Posterior cingulate gyrus (tissue), 11 donors: Measurements from ENCODE around the gene KHSRP.

Experiments
- DNase-seq, 10 donors: peaks; one replicate each; pipeline versions ENCODE4 v3.0.0 to v3.0.0-alpha.2; 2020 to 2021; ENCODE audit warnings: mixed read lengths in 3 of 10
- intact Hi-C: fragments of 100-400 bp; cut with DNase I; formaldehyde crosslinking; loops from one replicate; pipeline ENCODE4 v1.15.1; 2023

Gene KHSRP

DNA sequence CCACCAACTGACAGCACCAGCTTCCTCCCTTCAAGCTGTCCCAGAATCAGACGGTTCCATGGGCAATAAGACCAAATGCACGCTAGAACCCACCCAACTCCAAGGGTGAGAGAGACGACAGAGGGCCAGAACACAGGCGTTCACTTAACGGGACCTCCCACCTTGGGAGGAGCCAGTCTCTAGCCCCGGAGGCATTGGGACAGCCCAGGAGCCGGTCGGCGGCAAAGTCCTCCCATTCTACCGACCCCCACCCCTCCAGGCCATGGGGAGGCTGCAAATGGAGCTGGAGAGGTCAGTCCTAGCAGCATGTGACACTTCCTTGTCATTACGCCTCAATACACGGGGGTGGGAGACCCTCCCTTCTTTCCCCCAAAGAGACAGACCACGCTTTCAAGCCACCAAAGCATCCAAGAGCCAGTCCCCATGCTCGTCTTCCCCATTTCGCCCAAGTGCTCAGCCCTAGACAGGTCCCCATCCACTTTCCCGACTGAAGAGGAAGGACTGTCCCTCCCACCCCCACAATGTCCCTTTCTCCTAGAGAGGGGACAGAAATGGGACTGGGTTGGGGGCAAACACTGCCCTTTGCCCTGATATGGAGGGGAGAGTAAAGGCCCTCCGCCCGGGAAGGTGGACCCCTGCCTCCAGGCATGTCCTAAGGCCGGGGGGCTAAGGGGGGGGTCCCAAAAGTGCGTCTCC lies 964 bp downstream of the KHSRP start:
- no peak for DNase-seq
- intact Hi-C loops: loop anchor here (2.0 kb wide), 1 partner anchor 31 kb away; the partner anchor contains the start of gene GTF2F1

DNA sequence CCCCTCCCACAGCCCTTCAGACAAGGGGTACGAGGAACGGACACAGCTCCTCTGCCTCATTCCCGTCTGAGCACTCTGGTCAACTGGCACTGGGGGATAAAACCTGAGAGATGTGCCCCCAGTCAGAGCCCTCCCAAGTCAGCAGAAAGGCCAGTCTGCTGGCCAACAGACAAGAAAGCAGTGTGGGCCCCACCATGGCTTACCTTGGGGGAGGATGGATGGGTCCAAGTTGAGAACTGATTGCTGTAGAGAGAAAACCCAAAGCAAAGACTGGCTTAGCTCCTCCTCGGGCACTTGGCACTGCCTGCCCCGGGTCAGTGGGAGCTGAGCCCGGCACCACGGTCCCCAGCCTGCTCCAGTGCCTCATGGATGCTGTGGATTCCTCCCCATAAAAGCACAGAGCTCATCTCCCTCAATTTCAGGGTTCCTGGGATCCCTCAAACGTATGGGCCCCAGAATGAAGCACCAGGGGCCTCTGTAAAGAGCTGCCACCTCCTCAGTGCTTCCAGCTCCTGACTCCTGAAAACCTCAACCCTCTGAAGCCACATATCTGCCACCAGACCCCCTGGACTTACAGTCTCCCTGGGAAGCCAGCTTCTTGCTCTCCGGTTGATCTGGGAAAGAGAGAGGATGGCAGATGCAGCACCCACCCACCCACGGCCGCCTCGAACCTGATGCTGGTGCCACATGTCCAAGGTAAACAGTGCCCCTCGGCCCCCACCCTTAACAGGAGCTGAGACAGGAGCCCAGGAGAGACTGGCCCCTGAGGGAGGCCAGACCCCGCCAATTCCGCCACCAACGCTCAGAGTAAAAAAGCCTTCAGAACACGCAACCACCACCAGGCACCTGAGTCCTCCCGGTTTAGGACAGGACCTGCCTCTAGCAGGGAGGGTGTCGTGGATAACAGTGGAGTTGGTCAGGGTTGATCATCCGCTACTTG lies 3.3 kb downstream of the KHSRP start:
- intact Hi-C loops: no loop called here
- DNase-seq: peak in 2 of 10 donors; percentile 56 to 79

DNA sequence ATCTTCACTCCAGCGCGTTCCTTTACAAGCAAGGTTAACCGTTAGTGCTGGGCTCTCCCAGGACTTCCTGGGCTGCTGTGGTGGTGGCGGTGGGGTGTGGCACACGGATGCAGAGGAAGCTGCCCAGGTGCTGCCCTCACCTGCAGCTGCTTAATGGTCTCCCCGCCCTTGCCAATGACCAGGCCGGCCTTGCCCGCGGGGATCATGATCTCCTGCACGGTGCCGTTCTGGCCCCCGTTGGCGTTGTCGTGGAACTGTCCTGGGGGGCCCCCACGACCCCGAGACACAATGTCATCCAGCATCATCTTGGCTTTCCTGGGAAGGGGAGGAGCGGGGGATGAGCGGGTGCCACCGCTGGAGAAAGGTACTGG lies 6.1 kb downstream of the KHSRP start:
- intact Hi-C loops: loop anchor here (10.0 kb wide), 1 partner anchor 76 kb away; no protein-coding TSS in a partner anchor
- DNase-seq: no peak

DNA sequence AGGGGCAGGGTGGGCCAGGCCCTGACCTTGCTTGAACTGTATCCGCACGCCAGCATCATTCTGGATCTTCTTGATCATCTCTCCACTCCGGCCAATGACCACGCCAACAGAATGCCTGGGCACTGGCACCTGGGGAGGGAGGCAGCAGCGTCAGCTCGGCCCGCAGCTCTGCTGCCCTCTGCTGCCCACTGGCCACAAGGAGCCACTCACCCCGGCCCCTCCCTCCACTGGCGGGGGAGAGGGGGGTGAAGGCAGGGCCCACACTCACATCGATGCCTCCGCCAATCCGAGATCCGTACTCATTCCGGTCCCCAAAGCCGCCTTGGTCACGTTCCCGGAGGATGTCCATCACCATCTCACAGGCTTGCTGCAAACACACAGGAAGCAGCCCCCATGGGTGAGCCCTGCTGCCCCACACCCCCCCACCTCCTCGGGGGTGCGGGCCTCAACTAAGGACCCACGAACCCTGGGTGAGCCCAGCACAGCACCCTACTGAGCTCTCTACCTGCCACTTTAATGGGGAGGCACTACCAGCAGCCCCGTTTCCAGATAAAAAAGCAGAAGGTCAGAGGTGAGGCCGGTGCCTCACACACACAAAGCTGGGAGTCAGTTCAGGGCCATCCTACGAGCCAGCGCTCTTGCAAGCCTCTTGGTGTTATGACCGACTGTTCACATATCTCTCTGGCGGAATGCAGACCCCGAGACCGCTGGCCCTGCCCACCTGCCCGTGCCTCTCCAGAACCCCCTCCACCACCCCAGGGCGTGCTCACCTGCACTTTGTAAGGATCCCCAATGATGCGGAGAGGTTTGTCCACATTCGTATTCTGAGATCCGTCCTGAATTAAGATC lies 6.7 kb downstream of the KHSRP start:
- peak in 9 of 10 donors; percentile 33 to 95 (median 61) for DNase-seq
- intact Hi-C loops: loop anchor here (10.0 kb wide), 1 partner anchor 77 kb away; no protein-coding TSS in a partner anchor

DNA sequence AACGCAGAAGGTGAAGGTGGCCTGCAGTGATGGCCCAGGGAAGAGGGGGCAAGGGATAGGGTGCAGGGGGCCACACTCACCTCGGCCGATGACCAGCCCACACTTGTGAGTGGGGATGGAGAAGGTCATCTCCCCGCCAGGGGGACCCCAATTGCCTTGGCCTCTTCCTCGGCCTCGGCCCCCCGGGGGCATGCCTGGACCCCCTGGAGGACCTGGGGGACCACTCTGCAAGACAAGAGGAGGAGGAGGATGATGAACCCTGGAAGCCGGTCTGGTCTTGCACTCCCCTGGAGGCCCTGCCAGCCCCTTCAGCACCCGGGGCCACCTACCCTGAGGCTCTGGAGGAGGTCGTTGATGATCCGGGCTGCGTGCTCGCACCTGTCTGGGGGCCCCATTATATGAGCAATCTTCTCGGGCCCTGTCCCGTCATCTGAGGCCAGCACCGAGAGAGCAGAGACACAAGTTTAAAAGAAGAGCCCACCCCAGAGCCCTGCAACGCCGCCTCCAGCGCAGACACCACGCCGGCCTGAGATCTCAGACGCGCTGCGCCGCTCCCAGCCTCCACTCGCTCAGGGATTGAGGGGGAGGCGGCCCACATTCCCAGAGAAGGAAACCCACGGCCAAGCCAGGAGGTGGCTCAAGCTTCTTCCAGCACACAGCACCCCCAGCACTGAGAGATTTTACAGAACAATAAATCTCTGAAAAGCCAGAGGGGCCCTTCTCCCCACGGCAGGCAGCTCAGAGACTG lies 7.8 kb downstream of the KHSRP start:
- DNase-seq: peak in 3 of 10 donors; percentile 44 to 92 (median 85)

DNA sequence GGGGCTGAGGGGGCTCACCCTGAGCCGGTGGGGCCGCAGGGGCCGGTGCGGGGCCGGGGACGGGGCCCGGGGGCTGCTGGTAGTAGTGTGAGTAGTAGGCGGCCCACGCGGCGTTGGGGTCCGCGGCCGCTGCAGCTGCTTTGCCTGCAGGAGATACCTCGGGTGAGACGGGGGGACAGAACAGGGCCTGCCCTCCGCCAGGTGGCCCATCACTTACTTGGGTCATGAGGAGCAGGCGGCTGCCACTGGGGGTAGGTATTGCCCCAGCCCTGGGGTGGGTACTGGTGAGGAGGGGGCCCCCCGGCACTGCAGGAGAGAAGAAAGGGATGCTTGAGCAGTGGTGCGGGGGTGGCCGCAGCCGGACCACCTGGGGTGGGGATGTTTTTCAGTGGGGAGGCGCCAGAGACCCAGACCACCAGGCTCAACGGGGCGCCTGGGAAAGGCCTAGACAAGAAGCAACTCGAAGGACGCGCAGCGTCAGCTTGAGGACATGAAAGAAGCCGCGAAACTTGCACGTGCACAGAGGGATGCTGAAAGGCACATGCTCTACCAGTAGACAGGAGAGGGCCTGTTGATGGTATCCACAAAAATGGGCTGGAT lies 8.9 kb downstream of the KHSRP start:
- intact Hi-C loops: loop anchor here (10.0 kb wide), 1 partner anchor 79 kb away; no protein-coding TSS in a partner anchor

More for the DNA sequence above, 7.8 kb downstream of the KHSRP start:
- intact Hi-C loops: loop anchor here (10.0 kb wide), 1 partner anchor 78 kb away; no protein-coding TSS in a partner anchor

DNA sequence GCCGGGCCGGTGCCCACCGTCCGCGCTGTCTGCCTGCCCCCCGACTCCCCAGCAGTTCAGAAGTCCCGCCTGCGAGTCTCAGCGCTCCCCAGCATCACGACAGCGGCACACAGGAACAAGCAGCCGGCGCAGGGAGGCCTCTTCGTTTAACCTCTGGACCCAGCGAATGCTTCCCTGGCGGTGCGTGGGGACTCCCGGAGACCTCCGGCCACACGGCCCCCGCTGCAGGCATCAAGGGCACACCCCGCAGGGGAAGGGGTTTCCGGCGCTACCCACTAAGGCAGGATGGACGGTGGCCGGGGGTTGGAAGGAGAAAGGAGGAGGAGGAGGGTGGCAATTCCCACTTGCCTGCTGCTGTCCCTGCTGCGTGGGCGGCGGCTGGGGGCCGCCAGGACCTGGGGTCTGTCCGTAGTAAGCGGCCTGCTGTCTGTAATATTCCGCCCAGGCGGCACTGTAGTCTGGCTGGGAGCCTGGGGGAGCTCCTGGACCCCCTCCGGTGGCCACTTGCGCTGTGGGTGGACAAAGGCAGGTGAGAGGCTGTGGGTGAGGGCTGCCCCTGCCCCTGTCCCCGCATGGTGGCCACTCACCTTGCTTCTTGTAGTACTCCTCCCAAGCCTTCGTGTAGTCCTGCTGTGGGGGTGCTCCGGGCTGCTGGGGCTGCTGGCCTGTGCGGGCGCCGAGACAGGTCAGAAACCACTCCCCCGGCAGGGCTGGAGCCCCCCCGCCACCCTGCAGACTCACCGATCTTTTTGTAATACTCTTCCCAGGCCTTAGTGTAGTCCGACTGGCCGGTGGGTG lies 9.6 kb downstream of the KHSRP start:
- DNase-seq: peak in 1 of 10 donors; percentile 67
- intact Hi-C loops: loop anchor here (10.0 kb wide), 1 partner anchor 80 kb away; no protein-coding TSS in a partner anchor

More for the DNA sequence above, 8.9 kb downstream of the KHSRP start:
- DNase-seq: peak in 1 of 10 donors; percentile 68

DNA sequence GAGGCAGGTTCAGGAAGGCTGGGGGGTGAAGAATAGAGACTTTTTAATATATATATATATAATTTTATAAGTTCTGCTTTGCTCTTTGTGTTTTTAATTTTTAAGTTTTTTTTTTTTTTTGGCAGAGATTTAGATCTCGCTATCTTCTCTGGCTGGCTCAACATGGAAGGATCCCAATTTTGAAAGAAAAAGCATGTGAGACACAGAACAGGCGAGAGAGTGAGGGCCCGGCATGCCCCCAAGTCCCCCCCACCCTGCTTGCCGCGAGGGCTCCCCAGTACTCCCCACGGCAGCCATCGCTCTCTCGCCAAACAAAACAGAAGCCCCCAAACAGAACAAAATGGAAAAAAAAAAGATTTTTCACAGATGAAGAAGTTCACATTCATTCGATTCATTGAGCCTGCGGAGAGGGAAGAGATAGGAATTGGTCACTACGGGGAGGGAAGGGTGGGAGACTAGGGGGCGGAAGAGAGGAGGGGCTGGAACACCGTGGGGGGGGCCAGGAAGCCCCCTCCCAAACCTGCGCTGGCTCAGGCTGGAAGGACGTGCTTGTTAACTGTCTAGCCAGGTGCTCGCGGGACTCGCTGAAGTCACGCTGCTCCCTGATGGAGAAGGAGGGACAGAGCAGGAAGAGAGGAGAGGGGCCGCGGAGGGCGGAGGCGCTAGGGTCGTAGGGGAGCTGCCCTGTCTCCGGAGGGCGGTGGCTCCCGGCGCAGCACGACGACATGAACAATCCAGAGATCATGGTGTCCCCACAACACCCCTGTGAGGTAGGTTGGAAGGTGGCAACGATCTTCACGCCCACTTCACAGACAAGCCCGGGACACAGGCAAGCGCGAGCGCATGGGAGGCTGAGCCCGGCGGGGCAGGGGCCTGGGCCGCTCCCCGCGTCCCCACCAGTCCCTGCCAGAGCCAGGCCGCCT lies 10.6 kb downstream of the KHSRP start:
- intact Hi-C loops: loop anchor here (10.0 kb wide), 1 partner anchor 81 kb away; no protein-coding TSS in a partner anchor
- no peak for DNase-seq

DNA sequence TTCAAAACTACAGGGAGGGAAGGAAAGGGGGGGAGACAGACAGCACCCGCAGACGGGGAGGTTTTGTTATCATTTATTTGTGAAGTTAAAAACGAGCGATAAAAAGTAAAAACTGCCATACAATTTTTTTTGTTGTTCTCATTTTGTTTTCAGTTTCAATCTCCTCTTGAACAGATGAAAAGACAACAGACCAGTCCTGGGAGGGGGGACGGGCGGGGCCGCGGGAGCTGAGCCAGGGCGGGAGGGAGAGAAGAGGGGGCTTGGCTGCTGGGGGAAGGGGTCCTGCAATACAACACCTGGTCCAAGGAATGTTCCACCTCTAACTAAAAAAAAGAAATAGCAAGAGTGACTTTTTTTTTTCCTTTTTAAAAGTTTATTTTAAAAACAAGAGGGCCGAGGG lies 11.3 kb downstream of the KHSRP start:
- DNase-seq: no peak
- intact Hi-C loops: loop anchor here (10.0 kb wide), 1 partner anchor 82 kb away; no protein-coding TSS in a partner anchor

DNA sequence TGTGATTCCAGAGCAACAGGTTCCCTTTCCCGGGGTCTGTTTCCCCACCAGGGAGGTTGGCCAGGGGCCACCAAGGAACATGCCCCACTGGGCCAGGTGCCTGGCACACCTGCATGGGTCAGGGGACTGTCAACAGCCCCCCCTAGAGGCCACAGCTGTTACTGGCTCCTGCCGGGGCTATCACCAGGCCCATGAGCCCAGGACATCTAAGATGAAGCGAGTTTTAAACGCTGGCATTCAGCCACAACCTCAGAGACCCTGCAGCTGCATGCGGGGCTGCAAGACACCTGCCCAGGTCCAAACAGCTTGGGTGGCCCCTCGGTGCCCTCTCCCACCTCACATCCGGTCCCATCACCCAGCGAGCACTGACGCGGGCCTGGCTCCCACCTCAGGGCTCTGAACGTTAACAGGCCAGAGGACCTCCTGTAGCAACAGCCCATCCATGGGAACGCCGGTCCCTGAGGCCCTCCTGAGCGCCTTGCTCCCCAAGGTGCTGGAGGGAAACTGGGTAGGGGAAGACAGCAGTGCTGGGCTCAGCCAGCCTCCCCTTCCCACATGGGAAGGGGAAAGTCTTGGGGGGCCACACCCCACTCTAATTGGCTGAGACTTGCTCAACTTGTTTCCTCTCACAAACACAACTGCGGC lies 12.0 kb downstream of the KHSRP start:
- peak in 1 of 10 donors; percentile 85 for DNase-seq
- intact Hi-C loops: loop anchor here (10.0 kb wide), 1 partner anchor 82 kb away; no protein-coding TSS in a partner anchor

DNA sequence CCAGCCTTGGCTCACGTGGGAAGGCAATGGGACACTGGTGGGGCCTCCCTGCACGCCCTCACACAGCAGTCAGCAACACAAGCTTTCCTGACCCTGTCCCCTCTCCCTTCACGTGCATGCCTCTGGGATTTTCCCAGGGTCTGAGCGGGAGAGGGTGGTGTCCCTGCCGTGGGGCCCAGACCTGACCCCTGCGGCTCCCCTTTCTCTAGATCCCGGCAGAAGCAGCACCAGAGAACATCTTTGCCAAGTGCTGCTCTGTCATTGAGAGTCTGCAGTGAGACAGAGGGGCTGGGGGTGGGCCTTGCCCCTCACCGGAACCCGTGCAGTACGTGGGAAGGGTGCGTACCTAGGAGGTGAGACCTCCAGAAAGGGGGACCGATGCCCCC lies 12.6 kb downstream of the KHSRP start:
- intact Hi-C loops: loop anchor here (10.0 kb wide), 1 partner anchor 83 kb away; no protein-coding TSS in a partner anchor
- DNase-seq: no peak

DNA sequence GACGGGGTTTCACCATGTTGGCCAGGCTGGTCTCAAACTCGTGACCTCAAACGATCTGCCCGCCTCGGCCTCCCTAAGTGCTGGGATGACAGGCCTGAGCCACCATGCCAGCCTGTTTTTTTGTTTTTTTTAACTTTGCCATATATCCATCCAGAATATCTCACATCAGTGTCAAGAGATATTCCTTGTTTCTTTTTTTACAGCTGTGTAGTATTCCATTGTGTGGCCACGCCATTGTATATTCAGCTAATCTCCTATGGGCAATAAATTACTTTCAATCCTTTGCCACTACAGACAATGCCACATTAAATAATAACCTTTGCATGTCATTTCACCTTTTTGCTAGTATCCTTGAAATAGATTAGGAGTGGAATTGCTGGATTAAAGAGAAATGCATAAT lies 15.3 kb downstream of the KHSRP start:
- no peak for DNase-seq
- intact Hi-C loops: no loop called here

DNA sequence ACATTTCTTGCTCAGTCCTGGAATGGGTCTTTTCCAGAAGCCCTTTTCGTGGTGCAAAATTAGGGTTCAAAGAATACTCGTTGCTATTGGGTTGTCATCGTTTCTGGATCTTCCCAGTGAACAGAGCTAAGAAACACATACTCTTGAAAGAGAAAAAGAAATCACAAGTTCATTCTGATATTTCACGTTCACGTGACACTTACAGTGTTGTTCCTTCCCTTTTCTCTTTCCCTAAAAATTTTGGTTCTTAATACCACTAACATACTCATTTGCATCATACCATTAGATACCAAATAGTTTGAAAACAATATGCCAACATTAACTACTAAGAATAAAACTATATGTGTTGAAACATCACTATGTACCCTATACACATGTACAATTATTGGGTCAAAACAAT lies 18.2 kb downstream of the KHSRP start:
- no peak for DNase-seq
- intact Hi-C loops: no loop called here

DNA sequence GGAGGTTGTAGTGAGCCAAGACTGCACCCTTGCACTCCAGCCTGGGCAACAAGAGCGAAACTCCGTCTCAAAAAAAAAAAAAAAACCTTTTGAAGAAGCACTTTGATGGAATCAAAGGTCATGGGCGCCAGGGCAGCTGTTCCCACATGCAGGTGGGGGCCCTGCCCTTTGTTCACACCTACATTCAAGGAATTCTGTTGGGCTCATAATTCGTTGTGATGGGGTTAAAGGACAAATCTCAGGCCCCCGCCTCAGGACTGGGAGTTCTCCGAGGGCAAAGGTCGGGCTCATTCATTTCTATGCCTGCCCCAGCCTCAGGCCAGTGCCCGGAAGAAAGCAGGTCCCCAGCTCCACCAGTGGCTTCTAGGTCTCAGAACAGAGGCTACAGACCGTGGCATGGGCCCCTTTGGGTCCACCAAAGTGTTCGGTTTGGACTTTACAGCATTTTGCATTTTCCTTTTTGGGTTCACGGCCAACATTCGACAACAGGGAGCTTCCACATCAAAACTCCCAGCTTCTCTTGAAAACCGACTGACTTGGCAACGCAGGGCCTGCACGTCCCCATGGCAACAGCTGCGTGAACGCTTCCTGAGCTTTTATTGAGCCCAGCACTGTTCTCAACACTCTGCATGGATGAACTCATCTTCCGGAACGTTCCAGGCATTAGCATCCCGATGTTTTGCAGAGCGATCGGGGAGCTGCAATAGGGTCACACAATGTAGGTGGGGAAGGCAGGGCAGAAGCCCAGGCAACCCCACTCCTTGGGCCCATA lies 21.6 kb downstream of the KHSRP start:
- DNase-seq: peak; percentile 63 to 98 (median 80)
- intact Hi-C loops: no loop called here

DNA sequence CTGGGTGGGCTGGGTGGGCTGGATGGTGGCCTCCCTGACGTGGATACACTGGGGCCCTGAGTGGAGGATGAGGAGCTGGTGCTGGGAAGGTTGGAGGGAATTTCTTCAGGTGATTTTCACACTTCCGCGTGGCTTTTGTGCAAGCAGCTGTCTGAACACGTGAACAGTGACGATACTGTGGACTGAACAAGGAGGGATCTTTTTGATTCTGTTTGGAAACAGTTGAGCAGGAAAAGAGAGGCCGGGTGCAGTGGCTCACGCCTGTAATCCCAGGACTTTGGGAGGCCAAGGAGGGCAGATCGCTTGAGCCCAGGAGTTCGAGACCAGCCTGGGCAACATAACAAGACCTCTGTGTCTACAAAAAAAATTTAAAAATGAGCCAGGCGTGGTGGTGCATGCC lies 22.6 kb downstream of the KHSRP start:
- DNase-seq: no peak
- intact Hi-C loops: no loop called here
